ENCODE results near the gene NGF. TPM values are rescaled to one million over a fixed set of nuclear protein-coding genes. Genes with fewer than 3 reads are reported as not detected.
"Not testable (repeated sequence)": the region's sequence is repeated elsewhere in the genome, so short reads cannot be mapped to it uniquely, and the experiment has no call there.

NGF gene
- total RNA-seq, 6 donors from 2014 or later, result 0.46 to 3.0 (median 1.6) TPM; not detected in 2

DNA sequence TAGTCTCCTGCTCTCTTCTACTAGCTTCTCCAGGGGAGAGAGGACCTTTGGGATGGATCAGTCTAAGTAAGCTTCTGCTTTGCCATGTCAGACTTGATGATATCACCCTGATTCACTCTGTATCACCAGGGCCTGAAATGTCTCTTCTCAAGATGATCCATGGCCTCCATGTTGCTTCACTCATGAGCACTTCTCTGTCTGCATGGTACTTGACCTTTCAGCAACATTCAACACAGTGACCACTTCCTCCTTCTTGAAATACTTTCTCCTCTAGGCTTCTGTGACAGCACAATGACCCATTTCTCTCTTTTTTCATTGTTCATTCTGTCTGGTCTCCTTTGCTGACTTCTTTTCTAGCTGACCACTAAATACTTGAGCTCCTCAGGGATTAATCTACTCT, 35.3 kb upstream of the NGF start:
- no peak for TF ChIP-seq POLR2A (IDR thresholded peaks at IDR 0.05)
- peak in 1 of 2 donors; percentile 29 for TF ChIP-seq POLR2AphosphoS5 (IDR thresholded peaks at IDR 0.05)
- TF ChIP-seq EP300 (IDR thresholded peaks at IDR 0.05), result peak in 1 of 4 donors; percentile 22
- Histone ChIP-seq H3K27ac (no peak overlapping the region), H3K36me3 (no peaks in the 10 kb centered on the region), H3K9me3 (no peaks in the 10 kb centered on the region), H3K27me3 (no peaks in the 10 kb centered on the region), H3K4me3 (no peak overlapping the region), H3K4me1 (peaks cover 0 to 6% (median 0%) of the 10 kb centered on the region in 4 donors)
- peak; percentile 19 to 57 for ATAC-seq (ENCODE audit: low FRiP score in 2 of 2)
- DNase-seq, result no peak

DNA sequence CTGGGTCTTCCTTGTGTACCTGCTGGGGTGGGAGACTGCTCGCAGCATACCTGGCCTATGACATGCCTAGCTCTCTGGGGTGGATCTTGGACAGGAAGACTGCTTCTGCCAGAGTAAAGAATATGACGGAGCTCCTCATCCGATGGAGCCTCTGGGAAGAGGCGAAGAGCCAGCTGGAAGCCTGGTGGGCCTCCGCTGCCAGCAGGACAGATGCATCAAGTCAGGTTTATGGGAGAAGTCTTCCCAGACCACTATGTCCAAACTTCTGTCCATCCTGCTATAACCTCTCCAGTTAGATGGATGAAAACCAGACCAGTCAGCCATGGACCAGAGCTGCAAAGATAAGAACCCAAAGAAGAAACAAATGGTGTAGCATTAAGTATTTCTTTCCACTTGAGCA, 27.7 kb upstream of the NGF start:
- WGBS, 2 donors, result 90 to 91% methylated on average over 1 to 5 of the region's 5 CpGs
- DNase-seq, result peak in 1 of 2 donors; percentile 77
- Histone ChIP-seq H3K9me3 (no peaks in the 10 kb centered on the region), H3K36me3 (no peaks in the 10 kb centered on the region), H3K4me3 (no peak overlapping the region), H3K27me3 (no peaks in the 10 kb centered on the region), H3K27ac (no peak overlapping the region), H3K4me1 (peaks cover 0 to 6% (median 0%) of the 10 kb centered on the region in 4 donors)
- no peak for ATAC-seq (ENCODE audit: low FRiP score in 2 of 2)
- no peak for TF ChIP-seq EP300 (IDR thresholded peaks at IDR 0.05)
- TF ChIP-seq POLR2A (IDR thresholded peaks at IDR 0.05), result no peak
- TF ChIP-seq POLR2AphosphoS5 (IDR thresholded peaks at IDR 0.05), result no peak
- TF ChIP-seq CTCF (IDR thresholded peaks at IDR 0.05), result no peak

DNA sequence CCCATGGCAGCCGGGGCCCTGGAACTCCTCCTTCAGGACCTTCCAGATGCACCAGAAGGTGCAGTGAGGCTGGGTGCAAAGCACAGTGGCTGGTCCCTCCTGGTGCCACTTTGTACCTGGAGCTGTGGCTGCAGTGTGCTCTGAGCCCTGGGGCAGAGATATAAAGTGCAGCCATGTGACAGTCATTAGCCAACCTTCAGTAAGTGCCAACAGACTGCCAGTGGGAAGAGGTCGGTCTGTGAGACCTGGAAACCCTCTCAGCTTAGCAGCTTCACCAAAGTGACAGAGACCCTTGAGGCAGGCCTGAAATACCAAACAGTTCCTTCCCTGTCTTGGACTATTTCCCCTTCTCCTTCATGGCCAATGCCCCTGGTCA, 26.7 kb upstream of the NGF start:
- H3K4me3 ChIP-seq, result no peak overlapping the region
- TF ChIP-seq CTCF (IDR thresholded peaks at IDR 0.05) (no peak), EP300 (IDR thresholded peaks at IDR 0.05) (no peak), POLR2A (IDR thresholded peaks at IDR 0.05) (no peak), POLR2AphosphoS5 (IDR thresholded peaks at IDR 0.05) (no peak)
- no peak for DNase-seq
- 33 to 75% methylated on average over 1 to 2 of the region's 2 CpGs for WGBS, 2 donors
- H3K36me3 ChIP-seq, result no peaks in the 10 kb centered on the region
- H3K27me3 ChIP-seq, result no peaks in the 10 kb centered on the region
- H3K9me3 ChIP-seq, result peaks cover 0 to 7% (median 0%) of the 10 kb centered on the region in 4 donors
- H3K27ac ChIP-seq, result peak overlapping the region in 1 of 4 donors; percentile 11
- ATAC-seq (ENCODE audit: low FRiP score in 2 of 2), result no peak
- peaks cover 0 to 6% (median 0%) of the 10 kb centered on the region in 4 donors for H3K4me1 ChIP-seq

DNA sequence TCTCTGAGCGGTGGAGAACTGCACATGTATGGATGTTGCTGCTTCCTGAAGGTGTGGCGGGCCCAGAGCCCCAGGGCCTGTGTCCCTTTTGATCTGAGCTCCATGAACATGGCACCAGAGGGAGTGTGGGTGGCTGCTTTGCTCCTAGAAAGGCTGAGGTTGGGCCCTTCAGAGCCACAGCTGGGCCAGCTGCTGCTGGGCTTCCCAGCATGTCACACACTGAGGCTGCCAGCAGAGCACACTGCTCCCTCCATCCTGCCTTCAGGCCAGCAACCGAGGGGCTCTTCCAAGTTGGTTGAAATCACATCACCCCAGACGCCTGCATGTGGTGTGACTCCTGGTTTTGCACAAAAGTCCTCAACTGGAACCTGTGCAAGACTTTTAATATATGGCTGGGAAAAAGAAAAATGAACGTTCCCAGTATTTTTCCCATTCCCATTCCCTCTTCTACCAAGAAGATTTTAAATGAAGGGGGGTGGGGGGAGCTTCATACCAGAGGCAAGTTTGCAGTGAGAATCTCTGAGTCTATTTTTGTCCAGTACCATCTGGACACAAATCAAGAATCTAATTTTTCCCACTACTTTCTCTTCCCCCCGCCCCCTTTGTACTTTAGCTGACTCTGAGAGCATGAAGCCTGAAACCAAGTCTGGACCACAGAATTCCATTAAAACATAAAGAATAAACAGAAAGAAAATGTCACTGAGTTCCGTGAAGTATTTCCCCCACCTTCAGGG, 26.2 kb upstream of the NGF start:
- Histone ChIP-seq H3K9me3 (peaks cover 0 to 7% (median 0%) of the 10 kb centered on the region in 4 donors), H3K27me3 (no peaks in the 10 kb centered on the region), H3K36me3 (no peaks in the 10 kb centered on the region), H3K4me1 (peaks cover 0 to 6% (median 0%) of the 10 kb centered on the region in 4 donors), H3K27ac (peak overlapping the region in 1 of 4 donors; percentile 11), H3K4me3 (no peak overlapping the region)
- WGBS, 2 donors, result 53 to 74% methylated on average over 5 to 7 of the region's 7 CpGs
- DNase-seq (peak in 1 of 2 donors; percentile 33), ATAC-seq (ENCODE audit: low FRiP score in 2 of 2) (peak in 1 of 2 donors; percentile 19)
- no peak for TF ChIP-seq POLR2AphosphoS5 (IDR thresholded peaks at IDR 0.05)
- TF ChIP-seq POLR2A (IDR thresholded peaks at IDR 0.05), result no peak
- TF ChIP-seq EP300 (IDR thresholded peaks at IDR 0.05), result no peak
- no peak for TF ChIP-seq CTCF (IDR thresholded peaks at IDR 0.05)

DNA sequence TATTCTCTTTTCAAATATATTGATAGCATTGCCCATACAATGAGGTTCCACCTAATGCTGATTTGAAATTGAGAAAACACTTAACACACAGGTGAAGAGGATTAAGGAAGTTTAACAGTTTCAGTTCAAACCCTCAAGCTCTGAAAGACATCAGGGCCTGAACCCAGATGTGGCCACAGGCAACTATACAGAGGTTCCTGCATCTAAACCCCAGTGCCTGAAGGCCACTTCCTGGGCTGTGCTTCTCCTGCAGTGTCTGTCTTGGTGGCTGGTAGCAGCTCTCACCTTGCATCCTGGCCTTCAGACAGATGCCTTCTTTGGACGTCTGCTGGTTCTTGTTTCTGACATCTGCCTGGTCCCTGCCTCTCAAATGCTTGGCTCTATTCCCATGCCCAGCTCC, 25.1 kb upstream of the NGF start:
- ATAC-seq (ENCODE audit: low FRiP score in 2 of 2) (no peak), DNase-seq (no peak)
- Histone ChIP-seq H3K27ac (no peak overlapping the region), H3K9me3 (peaks cover 0 to 7% (median 0%) of the 10 kb centered on the region in 4 donors), H3K4me1 (peaks cover 0 to 6% (median 0%) of the 10 kb centered on the region in 4 donors), H3K4me3 (no peak overlapping the region), H3K27me3 (no peaks in the 10 kb centered on the region), H3K36me3 (no peaks in the 10 kb centered on the region)
- TF ChIP-seq POLR2A (IDR thresholded peaks at IDR 0.05), result no peak
- no peak for TF ChIP-seq CTCF (IDR thresholded peaks at IDR 0.05)
- TF ChIP-seq EP300 (IDR thresholded peaks at IDR 0.05), result no peak
- 82 to 86% methylated on average over 1 of the region's 1 CpG for WGBS, 2 donors

DNA sequence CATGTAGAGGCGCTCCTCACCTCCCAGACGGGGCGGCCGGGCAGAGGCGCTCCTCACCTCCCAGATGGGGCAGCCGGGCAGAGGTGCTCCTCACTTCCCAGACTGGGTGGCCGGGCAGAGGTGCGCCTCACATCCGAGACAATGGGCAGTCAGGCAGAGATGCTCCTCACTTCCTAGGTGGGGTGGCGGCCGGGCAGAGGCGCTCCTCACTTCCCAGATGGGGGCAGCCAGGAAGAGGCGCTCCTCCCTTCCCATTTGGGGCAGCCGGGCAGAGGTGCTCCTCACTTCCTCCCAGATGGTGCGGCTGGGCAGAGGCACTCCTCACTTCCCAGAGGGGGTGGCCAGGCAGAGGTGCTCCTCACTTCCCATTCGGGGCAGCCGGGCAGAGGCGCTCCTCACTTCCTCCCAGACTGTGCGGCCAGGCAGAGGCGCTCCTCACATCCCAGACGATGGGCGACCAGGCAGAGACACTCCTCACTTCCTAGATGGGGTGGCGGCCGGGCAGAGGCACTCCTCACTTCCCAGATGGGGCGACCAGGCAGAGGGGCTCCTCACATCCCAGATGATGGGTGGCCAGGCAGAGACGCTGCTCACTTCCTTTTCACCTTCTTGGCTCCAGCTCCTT, 22.6 kb upstream of the NGF start:
- H3K27me3 ChIP-seq; H3K4me1 ChIP-seq; H3K4me3 ChIP-seq; H3K36me3 ChIP-seq; H3K9me3 ChIP-seq; H3K27ac ChIP-seq; ATAC-seq (ENCODE audit: low FRiP score in 2 of 2): not testable (repeated sequence)
- 92 to 93% methylated on average over 15 to 26 of the region's 26 CpGs for WGBS, 2 donors
- peak in 1 of 2 donors; percentile 68 for DNase-seq

DNA sequence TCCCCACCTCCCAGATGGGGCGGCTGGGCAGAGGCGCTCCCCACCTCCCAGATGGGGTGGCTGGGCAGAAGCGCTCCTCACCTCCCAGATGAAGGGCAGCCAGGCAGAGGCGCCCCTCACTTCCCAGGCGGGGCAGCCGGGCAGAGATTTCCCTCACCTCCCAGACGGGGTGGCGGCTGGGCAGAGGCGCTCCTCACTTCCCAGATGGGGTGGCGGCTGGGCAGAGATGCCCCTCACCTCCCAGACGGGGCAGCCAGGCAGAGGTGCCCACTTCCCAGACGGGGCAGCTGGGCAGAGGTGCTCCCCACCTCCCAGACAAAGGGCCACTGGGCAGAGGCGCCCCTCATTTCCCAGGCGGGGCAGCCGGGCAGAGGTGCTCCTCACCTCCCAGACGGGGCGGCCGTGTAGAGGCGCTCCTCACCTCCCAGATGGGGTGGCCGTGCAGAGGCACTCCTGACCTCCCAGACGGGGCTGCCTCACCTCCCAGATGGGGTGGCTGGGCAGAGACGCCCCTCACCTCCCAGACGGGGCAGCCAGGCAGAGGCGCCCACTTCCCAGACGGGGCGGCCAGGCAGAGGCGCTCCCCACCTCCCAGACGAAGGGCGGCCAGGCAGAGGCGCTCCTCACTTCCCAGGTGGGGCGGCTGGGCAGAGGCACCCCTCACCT, 21.9 kb upstream of the NGF start:
- DNase-seq, result peak in 1 of 2 donors; percentile 73
- not testable (repeated sequence) for H3K4me3 ChIP-seq; H3K27ac ChIP-seq; H3K4me1 ChIP-seq; H3K36me3 ChIP-seq; H3K9me3 ChIP-seq; ATAC-seq (ENCODE audit: low FRiP score in 2 of 2); H3K27me3 ChIP-seq
- 94 to 97% methylated on average over 5 to 27 of the region's 31 CpGs for WGBS, 2 donors
